B cell (primary cell): ENCODE results near the gene ABCC10.
"Not testable (repeated sequence)": the region's sequence is repeated elsewhere in the genome, so short reads cannot be mapped to it uniquely, and the experiment has no call there.

Experiments used
- CTCF ChIP-seq: fragments of 200-600 bp; IDR thresholded peaks from one replicate; pipeline ENCODE4 v1.8.0; 2022; ENCODE audit warnings: antibody characterized with exemption, mild to moderate bottlenecking
- EZH2 ChIP-seq: IDR thresholded peaks from 2 replicates; pipeline ENCODE4 v1.6.1; 2012; ENCODE audit warnings: borderline replicate concordance, low read depth, mild to moderate bottlenecking, moderate library complexity, low read length; ENCODE audit not compliant: insufficient read depth, poor library complexity, severe bottlenecking

GRCh38 chr6:43410776-43411175, 16.6 kb upstream of the ABCC10 start:
- TF ChIP-seq CTCF, EZH2: not testable (repeated sequence)
